Astrocyte (in vitro differentiated cells and primary cell): ENCODE measurements around the gene SMC1A. TPM values are rescaled to one million over a fixed set of nuclear protein-coding genes. Genes with fewer than 3 reads are reported as not detected.

ENCODE experiments used
- DNase-seq: peaks from one replicate; pipeline ENCODE4 v3.0.0-alpha.2; 2010; ENCODE audit warnings: low read depth
- FAIRE-seq: peaks from 2 replicates; lab custom pipeline; 2011; peaks lifted over from hg19 to GRCh38; lab: Jason Lieb, UNC
- H2AFZ ChIP-seq: 2 replicates; pipeline ENCODE4 v1.6.0; 2012; ENCODE audit warnings: low read depth, low read length, inconsistent platforms
- H3K27ac ChIP-seq: 2 replicates; pipeline ENCODE4 v1.5.1; 2011; ENCODE audit warnings: low read depth, low read length, inconsistent platforms
- H3K27me3 ChIP-seq: 2 replicates; pipeline ENCODE4 v1.6.0; 2011; ENCODE audit warnings: low read length, inconsistent platforms; ENCODE audit not compliant: insufficient read depth
- H3K36me3 ChIP-seq: 2 replicates; pipeline ENCODE4 v1.5.1; 2011; ENCODE audit warnings: low read length, inconsistent platforms; ENCODE audit not compliant: insufficient read depth
- H3K4me1 ChIP-seq: 2 replicates; pipeline ENCODE4 v1.5.1; 2011; ENCODE audit warnings: low read length, inconsistent platforms; ENCODE audit not compliant: insufficient read depth
- H3K4me2 ChIP-seq: 2 replicates; pipeline ENCODE4 v1.6.0; 2012; ENCODE audit warnings: low read length, inconsistent platforms
- H3K4me3 ChIP-seq: 2 replicates; pipeline ENCODE4 v1.5.1; 2011; ENCODE audit warnings: low read depth, mild to moderate bottlenecking, low read length, inconsistent platforms; ENCODE audit not compliant: insufficient read depth
- H3K79me2 ChIP-seq: 2 replicates; pipeline ENCODE4 v1.6.0; 2012; ENCODE audit warnings: mild to moderate bottlenecking, low read length, inconsistent platforms; ENCODE audit not compliant: insufficient read depth
- H3K9ac ChIP-seq: 2 replicates; pipeline ENCODE4 v1.6.0; 2012; ENCODE audit warnings: mild to moderate bottlenecking, low read length, inconsistent platforms
- H3K9me3 ChIP-seq: 2 replicates; pipeline ENCODE4 v1.5.1; 2012; ENCODE audit warnings: low read depth, mild to moderate bottlenecking, low read length, inconsistent platforms; ENCODE audit not compliant: insufficient read depth
- H4K20me1 ChIP-seq: 2 replicates; pipeline ENCODE4 v1.6.0; 2012; ENCODE audit warnings: low read length, inconsistent platforms; ENCODE audit not compliant: insufficient read depth
- H3K27ac Mint-ChIP-seq: one replicate; pipeline ENCODE4 v1.8.0; 2021; ENCODE audit warnings: mild to moderate bottlenecking, mixed read lengths; ENCODE audit not compliant: unreplicated experiment
- H3K27me3 Mint-ChIP-seq: one replicate; pipeline ENCODE4 v1.8.0; 2021; ENCODE audit warnings: low read depth, mixed read lengths; ENCODE audit not compliant: unreplicated experiment
- H3K36me3 Mint-ChIP-seq: one replicate; pipeline ENCODE4 v1.8.0; 2021; ENCODE audit warnings: low read depth, mixed read lengths; ENCODE audit not compliant: unreplicated experiment
- H3K4me1 Mint-ChIP-seq: one replicate; pipeline ENCODE4 v1.8.0; 2021; ENCODE audit warnings: low read depth, mixed read lengths; ENCODE audit not compliant: unreplicated experiment
- H3K4me3 Mint-ChIP-seq: one replicate; pipeline ENCODE4 v1.8.0; 2021; ENCODE audit warnings: mild to moderate bottlenecking, moderate library complexity, mixed read lengths; ENCODE audit not compliant: unreplicated experiment
- H3K9me3 Mint-ChIP-seq: one replicate; pipeline ENCODE4 v1.8.0; 2021; ENCODE audit warnings: mild to moderate bottlenecking, mixed read lengths; ENCODE audit not compliant: unreplicated experiment
- CTCF ChIP-seq: IDR thresholded peaks from 2 replicates; pipeline ENCODE4 v1.5.1; 2011; ENCODE audit warnings: low read depth, mild to moderate bottlenecking, inconsistent platforms, low read length, moderate library complexity; ENCODE audit not compliant: insufficient read depth
- EZH2 ChIP-seq: IDR thresholded peaks from 2 replicates; pipeline ENCODE4 v1.6.1; 2012; ENCODE audit warnings: mild to moderate bottlenecking, low read length, inconsistent platforms; ENCODE audit not compliant: insufficient read depth
- total RNA-seq: library from RNA; stranded (reverse); gene quantifications from 2 replicates; pipeline ENCODE4 v1.2.1, GENCODE V29; 2021

Gene SMC1A
- total RNA-seq, 1 donor from 2014 or later = 31.9 TPM

DNA sequence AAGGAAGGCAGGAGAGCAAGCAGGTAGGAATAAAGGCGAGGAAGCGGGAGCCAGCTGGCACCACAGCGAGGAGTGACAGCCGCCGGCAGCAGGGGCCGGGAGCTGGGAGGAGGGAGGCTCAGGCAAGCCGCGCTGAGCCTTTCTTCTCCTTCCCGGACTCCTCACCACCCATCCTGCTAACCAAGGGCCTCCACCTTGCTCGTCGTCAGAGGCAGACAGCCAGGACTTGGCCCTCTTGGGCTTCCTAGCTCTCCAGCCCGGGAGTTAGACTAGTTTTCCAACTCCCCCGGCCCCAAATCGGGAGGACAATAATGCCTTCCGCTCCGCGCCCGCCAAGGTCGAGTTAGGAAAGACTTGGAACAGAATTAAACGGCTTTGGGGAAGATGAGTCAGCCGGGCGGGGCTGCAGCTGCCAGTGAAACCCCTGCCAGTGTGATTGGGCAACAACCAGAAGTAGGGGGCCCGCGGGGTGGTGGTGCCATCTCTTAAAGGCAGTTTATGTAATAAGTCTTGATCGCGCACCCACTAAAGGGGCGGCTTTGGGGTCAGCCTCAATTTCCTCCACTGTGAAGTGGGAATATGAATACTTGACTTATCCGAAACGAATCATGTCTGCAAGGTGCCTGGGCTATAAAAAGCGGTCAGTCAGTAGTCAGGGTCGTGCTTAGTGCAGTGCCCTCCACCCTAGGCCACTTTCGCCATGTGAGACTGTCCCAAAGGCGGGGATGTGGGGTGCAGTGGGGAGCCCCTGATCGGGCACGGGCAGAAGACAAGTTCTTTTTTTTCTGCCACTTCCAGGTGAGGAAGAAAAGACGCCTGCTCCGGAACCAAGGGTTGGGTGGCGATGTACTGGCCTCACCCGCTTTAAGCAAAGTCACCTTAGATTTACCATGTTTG lies 18.4 kb upstream of the SMC1A start:
- peak overlapping the region; percentile 61 for H3K4me3 ChIP-seq
- no peaks in the 10 kb centered on the region for H4K20me1 ChIP-seq
- H3K9me3 ChIP-seq = no peaks in the 10 kb centered on the region
- H3K4me1 ChIP-seq = peaks cover 14% of the 10 kb centered on the region
- no peaks in the 10 kb centered on the region for H3K27me3 ChIP-seq
- no peaks in the 10 kb centered on the region for H3K36me3 Mint-ChIP-seq
- no peaks in the 10 kb centered on the region for H3K36me3 ChIP-seq
- peak overlapping the region; percentile 57 for H3K4me3 Mint-ChIP-seq
- H3K79me2 ChIP-seq = no peaks in the 10 kb centered on the region
- TF ChIP-seq CTCF (no peak), EZH2 (no peak)
- FAIRE-seq = peak; percentile 50
- peak overlapping the region; percentile 92 for H2AFZ ChIP-seq
- no peaks in the 10 kb centered on the region for H3K9me3 Mint-ChIP-seq
- no peak overlapping the region for H3K27ac Mint-ChIP-seq
- peak overlapping the region; percentile 91 for H3K4me2 ChIP-seq
- H3K4me1 Mint-ChIP-seq = no peaks in the 10 kb centered on the region
- peak overlapping the region; percentile 26 for H3K27ac ChIP-seq
- H3K27me3 Mint-ChIP-seq = peaks cover 15% of the 10 kb centered on the region
- peak; percentile 30 for DNase-seq
- H3K9ac ChIP-seq = peak overlapping the region; percentile 64

GRCh38 chrX:53440101-53440500 lies 17.6 kb upstream of the SMC1A start:
- DNase-seq (no peak), FAIRE-seq (peak; percentile 92)
- no peak overlapping the region for H3K4me3 ChIP-seq
- peaks cover 14% of the 10 kb centered on the region for H3K4me1 ChIP-seq
- no peaks in the 10 kb centered on the region for H3K36me3 ChIP-seq
- peaks cover 15% of the 10 kb centered on the region for H3K27me3 Mint-ChIP-seq
- no peaks in the 10 kb centered on the region for H3K36me3 Mint-ChIP-seq
- peak overlapping the region; percentile 58 for H3K9ac ChIP-seq
- no peak overlapping the region for H3K4me3 Mint-ChIP-seq
- no peaks in the 10 kb centered on the region for H3K4me1 Mint-ChIP-seq
- H4K20me1 ChIP-seq = no peaks in the 10 kb centered on the region
- TF ChIP-seq CTCF = no peak
- TF ChIP-seq EZH2 = no peak
- no peaks in the 10 kb centered on the region for H3K9me3 ChIP-seq
- no peak overlapping the region for H3K27ac ChIP-seq
- H3K27me3 ChIP-seq = no peaks in the 10 kb centered on the region
- H2AFZ ChIP-seq = peak overlapping the region; percentile 92
- no peaks in the 10 kb centered on the region for H3K79me2 ChIP-seq
- no peak overlapping the region for H3K27ac Mint-ChIP-seq
- no peaks in the 10 kb centered on the region for H3K9me3 Mint-ChIP-seq
- H3K4me2 ChIP-seq = peak overlapping the region; percentile 91

GRCh38 chrX:53438832-53439230 lies 16.4 kb upstream of the SMC1A start:
- FAIRE-seq (no peak), DNase-seq (no peak)
- Histone ChIP-seq H3K79me2 (peaks cover 4% of the 10 kb centered on the region), H3K9me3 (no peaks in the 10 kb centered on the region), H4K20me1 (no peaks in the 10 kb centered on the region), H3K4me2 (no peak overlapping the region), H3K4me3 (no peak overlapping the region), H3K27me3 (no peaks in the 10 kb centered on the region), H2AFZ (no peak overlapping the region), H3K4me1 (peaks cover 14% of the 10 kb centered on the region), H3K9ac (no peak overlapping the region), H3K36me3 (no peaks in the 10 kb centered on the region), H3K27ac (no peak overlapping the region)
- no peaks in the 10 kb centered on the region for H3K4me1 Mint-ChIP-seq
- TF ChIP-seq CTCF = no peak
- no peaks in the 10 kb centered on the region for H3K9me3 Mint-ChIP-seq
- H3K27ac Mint-ChIP-seq = no peak overlapping the region
- H3K27me3 Mint-ChIP-seq = peaks cover 15% of the 10 kb centered on the region
- H3K4me3 Mint-ChIP-seq = no peak overlapping the region
- no peaks in the 10 kb centered on the region for H3K36me3 Mint-ChIP-seq
